LHCN-M2 (cell line): Measurements from ENCODE around the gene POLDIP2. TPM values are rescaled to one million over a fixed set of nuclear protein-coding genes. Genes with fewer than 3 reads are reported as not detected.

Experiments
- DNase-seq: peaks from one replicate; pipeline ENCODE4 v3.0.0-alpha.2; 2012; ENCODE audit warnings: low read depth
- polyA plus RNA-seq: library from polyadenylated mRNA; unstranded; fragments of >200 nt; gene quantifications from one replicate; pipeline ENCODE4 v1.2.1, GENCODE V29; 2012; ENCODE audit warnings: missing spikeins
- total RNA-seq: library from RNA; depleted of rRNA; stranded (reverse); fragments of >200 nt; gene quantifications from 2 replicates; pipeline ENCODE4 v1.2.3, GENCODE V29; 2014; rRNA removed

The POLDIP2 gene, protein sequence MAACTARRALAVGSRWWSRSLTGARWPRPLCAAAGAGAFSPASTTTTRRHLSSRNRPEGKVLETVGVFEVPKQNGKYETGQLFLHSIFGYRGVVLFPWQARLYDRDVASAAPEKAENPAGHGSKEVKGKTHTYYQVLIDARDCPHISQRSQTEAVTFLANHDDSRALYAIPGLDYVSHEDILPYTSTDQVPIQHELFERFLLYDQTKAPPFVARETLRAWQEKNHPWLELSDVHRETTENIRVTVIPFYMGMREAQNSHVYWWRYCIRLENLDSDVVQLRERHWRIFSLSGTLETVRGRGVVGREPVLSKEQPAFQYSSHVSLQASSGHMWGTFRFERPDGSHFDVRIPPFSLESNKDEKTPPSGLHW
- 121 and 127 TPM in 2 replicates for total RNA-seq
- 108 TPM for polyA plus RNA-seq

DNA sequence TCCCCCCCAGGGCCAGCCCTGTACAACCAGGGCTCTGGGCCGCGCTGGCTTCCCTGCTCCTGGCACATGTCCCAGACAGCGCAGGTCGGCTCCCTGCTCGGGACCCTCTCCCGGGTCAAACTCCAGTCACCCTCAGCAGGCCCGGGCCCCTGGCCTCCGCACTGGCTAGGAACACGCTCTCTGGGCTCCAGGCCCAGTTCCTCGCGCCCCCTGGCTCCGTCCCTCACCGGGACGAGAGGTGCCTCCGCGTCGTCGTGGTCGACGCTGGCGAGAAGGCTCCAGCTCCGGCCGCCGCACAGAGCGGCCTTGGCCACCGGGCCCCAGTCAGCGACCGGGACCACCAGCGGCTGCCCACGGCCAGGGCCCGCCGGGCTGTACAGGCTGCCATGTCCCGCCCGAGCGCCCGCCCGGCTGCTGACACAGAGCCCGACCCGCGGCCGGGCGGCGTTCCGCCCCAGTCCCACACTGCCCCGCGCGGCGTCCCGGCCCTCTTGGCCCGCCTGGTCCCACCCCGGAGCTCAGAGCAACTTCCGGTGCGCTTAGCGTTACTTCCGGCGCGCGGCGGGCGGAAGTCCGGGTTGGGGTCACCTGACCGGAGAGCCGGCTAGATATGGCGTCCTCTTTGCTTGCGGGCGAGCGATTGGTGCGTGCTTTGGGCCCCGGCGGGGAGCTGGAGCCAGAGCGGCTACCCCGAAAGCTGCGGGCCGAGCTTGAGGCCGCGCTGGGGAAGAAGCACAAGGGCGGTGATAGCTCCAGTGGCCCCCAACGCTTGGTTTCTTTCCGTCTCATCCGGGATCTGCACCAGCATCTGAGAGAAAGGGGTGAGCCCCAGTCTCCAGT, at the start of gene POLDIP2:
TSS of gene POLDIP2 (minus strand) at position 467 of the 840 bp plus-strand sequence. CDS start at position 388, 79 bp downstream.
- peak; percentile 91 for DNase-seq

DNA sequence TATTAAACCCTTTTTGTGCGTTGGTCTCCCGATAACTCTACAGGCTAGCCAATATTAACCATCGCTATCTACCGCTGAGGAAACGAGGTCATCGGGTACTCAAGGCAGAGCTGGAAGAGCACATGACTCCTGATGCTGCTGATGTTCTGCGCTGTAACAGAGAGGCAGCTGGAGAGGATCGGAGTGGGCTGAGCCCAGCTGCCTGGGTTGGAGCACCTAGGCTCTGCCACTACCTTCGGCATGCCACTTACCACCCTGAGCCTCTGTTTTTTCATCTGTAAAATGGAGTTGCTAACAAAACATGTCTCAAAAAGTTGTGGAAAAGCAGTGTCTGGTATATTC, 49.1 kb upstream of the POLDIP2 start:
- DNase-seq: no peak

DNA sequence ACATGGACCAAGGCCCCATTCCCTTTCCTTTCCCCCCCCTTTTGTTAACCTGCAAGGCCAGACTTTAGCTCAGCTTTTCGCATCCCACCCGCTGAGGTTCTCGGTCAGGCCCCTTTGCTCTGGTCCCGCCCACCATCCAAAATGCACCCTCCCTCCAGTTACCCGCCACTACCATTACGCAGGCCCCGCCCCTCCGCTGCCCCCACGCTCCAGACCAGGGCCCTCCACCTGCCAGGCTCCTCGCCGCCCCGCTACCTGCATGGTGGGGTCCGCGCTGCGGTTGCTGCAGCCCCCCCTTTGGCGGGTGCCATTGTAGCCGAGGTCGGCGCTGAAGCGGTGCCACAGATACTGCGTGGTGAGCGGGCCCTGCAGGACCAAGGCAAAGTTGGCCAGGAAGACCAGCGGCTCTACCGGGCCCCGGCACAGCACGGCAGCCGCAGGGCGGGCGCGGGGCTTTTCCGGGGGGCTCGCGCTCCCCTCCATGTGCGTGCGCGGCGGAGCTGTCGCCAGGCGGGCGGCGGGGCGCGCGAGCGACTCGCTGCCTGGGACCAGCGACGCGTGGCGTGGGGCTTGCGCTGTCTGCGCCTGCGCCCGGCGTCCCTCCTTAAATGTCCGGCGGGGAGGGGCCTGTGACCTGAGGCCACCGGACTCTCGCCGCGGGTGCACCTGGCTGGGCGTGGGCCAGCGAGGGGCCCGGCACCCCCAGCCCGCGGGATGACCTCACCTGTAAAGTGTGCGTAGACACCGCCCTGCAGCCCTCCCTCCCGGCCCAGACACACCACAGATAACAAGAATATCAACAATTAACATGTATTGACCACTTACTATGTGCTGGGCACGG, 48.5 kb upstream of the POLDIP2 start, which contains the start of gene SLC46A1:
TSS of gene SLC46A1 (minus strand) at position 581 of the 841 bp plus-strand sequence. CDS start at position 483, 98 bp downstream.
- DNase-seq: no peak

DNA sequence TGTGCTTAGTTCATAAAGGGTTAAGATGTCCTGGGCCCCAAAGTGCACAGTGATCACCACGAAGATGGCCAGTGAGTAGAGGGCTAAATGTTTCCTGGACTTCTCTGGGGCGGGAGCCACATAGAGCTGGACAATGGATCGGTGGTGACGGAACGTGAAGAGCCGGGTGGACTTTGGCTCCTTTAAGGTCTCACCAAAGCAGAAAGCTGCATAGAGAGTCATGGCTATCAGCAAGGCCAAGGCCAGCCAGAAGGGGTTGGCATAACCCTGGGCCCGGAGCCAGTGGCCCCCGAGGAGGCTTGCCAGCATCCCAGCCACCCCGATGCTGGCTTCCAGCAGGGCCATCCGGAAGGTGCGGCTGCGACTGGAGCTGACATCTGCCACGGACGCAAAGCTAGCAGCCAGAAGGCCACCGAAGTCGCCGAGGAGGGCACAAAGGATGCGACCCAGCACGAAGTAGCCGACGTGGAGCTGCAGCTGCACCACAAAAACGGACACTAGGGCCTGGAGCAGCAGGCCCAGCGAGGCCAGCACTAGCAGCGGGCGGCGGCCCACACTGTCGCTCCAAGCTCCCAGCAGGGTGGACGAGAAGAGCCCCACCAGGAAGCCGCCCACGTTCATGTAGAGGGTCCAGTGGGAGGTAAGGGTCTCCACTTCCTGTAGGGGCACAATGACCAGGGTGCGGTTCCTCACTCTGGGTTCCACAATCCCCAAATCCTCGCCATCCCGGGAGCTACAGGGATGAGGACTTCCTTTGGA, 47.7 kb upstream of the POLDIP2 start:
- no peak for DNase-seq

DNA sequence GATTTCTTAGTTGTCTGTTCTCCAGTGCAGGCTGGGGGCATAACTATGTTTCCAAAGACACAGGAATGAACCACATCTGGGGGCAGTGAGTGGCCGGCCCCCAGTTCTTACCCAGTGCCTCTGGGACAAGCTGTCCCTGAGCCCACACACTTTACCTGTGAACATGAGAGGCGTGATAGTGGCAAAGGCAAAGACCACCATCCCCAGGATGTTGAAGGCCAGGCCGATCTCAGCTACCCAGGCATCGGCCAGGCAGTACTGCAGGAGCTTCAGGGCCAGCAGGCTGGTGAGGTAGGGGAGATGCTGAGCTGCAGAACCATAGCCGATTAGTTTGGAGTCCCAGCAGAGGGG, 47.1 kb upstream of the POLDIP2 start:
- no peak for DNase-seq

DNA sequence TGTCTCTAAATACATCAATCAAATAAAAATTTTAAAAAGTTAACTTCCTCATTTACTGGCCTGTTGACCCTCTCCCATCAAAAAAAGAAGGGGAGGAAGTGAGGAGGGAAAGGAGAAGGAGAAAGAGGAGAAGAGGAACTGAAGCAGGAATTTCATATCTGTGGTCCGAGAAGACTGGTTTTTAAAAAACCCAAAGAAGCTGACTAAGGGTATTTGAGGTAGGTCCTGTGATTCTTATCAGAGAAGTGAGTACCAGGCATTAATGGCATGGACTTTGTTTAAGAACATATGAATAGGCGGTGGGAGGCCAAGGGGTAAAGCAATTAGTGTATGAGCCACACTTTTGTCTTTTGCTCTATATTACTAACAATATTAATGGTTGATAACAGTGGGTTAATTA, 46.7 kb upstream of the POLDIP2 start:
- no peak for DNase-seq

DNA sequence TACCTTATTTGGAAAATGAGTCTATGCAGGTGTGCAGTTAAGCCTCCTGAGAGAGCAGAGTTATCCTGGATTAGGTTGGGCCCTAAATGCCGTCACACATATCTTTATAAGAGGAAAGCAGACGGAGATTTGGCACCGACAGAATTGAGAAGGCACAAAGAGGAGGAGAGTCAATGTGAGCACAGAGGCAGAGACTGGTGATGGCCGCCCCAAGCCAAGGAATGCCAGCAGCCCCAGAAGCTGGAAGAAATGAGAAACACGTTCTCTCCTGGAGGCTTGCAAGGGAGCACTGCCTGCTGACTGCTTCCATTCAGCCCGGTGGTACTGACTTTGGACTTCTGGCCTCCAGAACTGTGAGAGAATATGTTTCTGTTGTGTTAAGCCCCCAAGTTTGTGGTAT, 45.5 kb upstream of the POLDIP2 start:
- no peak for DNase-seq

DNA sequence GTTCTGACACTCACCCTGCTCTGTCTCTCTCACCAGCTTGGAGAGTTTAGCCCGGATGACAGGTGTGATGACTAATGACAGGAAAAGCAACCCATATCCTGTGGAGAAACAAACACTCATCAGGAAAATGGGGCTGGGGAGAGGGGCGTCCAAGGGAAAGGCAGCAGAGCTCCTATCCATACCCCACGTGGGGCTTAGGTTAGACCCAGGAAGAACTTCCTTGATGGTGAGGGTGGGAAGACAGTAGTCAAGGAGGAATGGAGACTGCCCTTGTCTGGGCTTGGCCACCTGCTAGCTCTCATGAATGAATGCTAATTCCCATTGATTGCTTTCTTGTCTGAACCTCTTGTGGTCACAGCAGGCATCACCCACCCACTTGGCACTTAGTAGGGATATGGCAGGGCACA, 44.9 kb upstream of the POLDIP2 start:
- peak; percentile 47 for DNase-seq

DNA sequence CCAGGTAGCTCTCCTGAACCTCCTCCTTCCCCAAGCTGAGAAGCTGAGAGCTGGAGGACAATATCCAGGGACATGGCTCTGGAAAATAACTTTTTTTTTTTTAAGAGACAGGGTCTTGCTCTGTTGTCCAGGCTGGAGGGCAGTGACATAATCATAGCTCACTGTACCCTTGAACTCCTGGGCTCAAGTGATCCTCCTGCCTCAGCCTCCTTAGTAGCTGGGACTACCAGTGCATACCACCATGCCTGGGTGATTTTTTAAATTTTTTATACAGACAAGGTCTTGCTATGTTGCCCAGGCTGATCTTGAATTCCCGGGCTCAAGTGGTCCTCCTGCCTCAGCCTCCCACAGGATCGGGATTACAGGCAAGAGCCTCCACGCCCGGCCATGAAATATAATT, 42.5 kb upstream of the POLDIP2 start:
- no peak for DNase-seq

DNA sequence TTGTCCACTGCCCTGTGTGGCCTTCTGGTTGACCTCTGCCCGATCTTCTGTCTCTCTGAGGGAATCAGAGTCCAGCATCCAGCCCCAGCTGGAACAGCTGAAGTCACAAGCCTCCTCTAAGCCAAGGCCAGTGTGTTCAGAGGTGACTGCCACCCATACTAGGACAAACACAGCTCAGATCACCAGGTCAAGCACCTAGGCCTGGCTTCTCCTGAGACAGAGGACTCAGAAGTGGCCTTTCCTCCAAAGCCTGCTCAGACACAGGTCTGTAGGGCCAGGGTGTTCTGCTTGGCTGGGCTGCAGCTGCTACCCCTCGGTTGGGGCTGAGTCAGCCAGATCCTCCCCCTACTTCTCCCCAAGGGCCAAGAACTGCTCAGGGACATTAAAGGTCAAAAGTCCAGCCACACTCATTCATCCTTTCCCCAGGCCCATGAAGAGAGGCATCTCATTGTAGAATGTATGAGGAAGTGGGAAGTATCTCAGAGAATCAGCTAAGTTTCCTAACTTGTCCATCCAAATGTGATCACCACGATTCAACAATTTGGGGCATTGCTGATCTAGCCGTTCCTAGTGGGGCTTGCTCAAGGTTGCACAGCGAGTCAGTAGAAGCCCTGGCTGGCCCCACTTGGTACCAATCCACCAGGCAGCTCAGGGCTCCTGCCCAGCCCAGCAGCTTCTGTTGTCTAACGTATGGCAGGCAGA, 41.1 kb upstream of the POLDIP2 start:
- peak; percentile 80 for DNase-seq

DNA sequence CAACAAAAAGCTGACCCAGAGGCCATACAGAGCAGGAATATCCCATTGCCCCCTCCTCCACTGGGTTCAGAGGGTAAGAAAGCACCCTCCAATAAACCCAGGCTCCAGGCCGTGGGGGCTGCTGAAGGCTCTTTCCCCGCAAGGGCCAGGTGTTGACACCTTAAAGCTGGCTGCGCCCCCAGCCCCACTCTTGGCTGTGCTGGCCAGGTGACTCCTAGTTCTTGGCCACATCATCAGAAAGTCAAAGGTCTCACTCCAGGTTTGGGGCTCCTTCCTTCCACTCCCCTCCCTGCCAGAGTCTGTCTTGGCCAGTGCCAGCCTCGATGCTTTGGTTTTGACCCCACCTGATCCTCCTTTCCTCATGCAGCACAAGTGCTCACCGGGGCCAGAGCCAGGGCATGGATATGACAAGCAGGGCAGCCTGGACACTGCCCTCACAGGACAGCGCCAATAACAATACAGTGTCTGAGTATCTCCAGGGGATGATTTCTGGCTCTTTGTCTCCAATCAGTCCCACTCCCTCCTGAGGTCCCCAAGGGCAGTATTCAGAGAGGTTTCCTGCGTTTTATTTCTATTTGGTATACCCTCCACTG, 40.5 kb upstream of the POLDIP2 start:
- DNase-seq: no peak

DNA sequence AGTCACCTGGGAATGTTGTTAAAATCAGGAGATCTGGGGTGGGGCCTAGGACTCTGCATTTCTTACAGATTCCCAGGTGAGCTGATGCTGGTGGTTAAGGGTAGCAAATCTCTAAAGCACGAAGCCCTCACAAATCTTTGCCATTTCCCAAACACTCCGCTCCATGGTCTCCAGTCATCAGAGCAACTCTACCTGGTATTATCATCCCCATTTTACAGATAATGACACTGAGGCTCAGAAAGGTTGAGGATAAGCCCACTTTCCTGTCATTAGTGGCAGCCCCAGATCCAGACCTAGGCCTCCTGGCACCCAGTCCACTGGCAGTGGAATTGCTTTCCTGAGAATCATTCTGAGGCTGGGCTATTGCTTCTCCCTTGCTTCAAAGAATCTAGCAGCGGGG, 39.9 kb upstream of the POLDIP2 start:
- no peak for DNase-seq

DNA sequence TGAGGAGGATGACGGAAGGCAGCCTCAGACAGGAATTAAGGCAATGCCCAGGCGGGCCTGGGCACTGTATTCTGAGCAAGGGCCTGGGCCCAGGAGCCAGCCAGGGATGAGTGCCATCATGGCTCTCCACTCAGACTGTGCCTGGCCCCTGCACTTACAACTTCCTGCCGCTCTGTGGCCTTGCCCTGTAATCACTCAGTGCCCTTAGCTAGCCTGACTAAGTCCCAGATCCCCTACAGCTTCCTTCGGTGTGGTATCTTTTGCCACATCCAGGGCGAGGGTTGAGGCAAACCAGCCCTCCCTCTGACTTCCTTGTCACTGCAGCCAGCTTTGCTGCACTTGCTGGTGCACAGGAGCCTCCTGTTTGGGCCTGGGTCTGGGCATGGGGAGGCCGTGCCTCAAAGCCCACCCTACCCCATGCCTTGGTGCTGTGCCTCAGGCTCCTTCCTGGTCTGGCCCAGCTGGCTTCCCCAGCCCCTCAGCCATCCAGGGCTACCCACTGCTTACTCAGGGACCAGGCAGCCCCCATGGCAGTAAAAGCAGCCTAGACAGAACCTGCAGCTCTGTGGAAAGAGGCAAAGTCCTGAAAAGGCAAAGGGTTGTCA, 39.4 kb upstream of the POLDIP2 start:
- DNase-seq: no peak

DNA sequence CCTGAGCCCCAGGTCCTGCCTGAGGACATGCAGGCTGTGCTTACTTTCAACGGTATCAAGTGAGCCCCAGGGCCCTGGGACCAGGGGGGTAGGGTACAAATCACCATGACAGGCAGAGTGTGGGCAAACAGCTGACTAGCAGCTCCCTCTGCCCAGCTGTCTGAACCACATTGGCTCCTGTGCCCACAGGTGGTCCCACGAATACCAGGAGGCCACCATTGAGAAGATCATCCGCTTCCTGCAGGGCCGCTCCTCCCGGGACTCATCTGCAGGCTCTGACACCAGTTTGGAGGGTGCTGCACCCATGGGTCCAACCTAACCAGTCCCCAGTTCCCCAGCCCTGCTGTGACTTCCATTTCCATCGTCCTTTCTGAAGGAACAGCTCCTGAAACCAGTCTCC, 38.6 kb upstream of the POLDIP2 start:
- DNase-seq: no peak

DNA sequence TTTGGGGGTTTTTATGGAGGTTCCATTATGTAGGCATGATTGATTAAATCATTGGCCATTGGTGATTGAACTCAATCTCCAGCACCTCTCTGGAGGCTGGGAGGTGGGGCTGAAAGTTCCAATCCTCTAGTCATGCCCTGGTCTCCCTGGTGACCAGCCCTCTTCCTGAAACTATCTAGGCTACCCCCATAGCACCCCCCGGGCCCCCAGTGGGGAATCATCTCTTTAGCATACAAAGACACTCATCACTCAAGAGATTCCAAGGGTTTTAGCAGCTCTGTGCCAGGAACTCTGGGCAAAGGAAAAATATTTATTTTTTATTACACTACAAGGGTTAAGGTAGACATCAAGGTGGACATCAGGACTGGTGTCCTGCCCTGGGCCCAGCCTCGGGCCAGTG, 38.1 kb upstream of the POLDIP2 start:
- DNase-seq: no peak

DNA sequence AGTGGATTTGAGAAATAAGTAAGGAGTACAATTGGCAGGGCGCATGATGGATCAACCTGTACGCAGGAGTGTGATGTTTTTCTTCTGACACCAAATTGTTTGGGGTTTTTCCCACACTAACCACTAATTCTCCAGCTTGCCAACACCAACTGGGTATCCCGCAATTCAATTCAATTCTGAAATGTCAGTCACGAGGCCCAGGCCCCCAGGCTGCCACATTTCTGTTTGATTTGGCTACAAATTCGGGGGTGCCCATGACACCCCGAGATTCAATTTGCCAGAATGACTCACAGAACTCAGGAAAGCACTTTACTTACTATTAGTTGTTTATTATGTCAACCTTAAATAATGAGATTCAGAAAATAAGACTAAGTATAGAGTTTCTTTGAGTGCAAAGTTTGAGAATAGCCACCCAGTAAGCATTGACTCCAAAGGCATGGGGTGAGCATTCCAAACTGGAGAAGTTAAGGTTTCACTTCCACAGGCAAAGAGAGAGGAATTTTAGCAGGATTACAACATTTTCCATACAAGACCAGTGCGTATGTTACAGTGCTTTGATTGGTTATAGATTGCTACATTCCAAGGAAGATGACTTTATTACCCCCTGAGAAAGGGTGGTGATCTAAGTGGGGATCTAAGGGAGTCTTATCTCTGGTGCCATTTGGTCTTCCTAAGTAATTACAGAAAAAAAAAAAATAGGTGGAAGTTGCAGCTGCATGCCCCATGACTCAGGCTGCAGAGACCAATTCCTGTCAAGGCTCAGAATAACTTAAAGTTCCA, 37.2 kb upstream of the POLDIP2 start:
- peak; percentile 22 for DNase-seq

DNA sequence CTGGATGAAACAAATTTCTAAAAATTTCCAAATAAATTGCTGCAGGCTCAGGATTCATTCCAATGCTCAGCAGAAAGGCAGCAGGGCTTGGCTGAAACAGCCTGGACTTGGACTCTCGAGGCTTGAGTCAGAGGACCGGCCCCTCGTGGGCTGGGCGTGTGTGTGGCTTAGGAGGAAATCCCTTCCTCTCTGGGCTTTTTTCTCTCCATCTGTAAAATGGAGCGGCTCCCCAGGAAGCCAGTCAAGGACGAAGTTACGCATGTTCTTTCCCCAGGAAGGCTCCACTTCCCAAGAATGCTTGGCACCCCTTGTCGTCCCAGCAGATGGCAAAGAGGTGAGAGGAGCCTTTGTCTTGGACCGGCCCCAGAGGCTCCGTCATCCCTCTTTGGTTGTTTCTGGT, 35.2 kb upstream of the POLDIP2 start:
- DNase-seq: no peak

DNA sequence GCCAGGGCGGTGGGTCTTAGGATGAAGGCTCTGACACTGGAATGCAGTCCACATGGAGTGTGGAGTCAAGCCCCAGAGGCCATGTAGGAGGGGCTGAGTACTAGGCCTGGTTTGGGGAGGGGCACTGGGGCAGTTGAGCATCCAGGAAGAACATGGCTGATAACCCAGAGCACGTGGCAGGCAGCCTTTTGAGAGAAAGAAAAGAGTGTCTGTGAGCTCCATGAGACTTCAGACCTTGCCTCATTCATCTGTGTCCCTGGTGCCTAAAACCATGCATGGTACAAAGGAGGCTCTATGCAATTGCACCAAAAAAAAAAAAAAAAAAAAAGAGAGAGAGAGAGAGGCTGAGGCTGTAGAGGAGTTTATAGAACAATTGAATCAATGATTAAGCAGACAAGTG, 34.1 kb upstream of the POLDIP2 start:
- no peak for DNase-seq

DNA sequence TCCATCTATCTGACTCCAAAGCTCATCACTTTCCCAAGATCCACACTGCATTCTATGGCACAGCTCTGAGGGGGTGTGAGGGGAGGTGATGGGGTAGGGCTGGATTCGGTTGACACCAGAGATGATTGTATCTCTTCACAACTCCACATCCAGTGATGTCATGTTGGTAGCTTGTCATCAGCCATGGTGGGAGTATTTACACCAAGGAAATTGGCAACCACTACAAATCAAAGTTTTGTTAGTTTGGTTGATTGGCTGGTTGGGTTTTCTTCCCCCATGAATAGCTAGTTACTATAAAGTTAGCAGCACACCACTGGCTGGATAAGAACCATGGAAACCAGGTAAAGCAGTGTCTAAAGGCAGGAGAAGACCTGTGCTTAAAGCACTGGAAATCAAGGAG, 33.7 kb upstream of the POLDIP2 start:
- no peak for DNase-seq
